CD1c-positive myeloid dendritic cell (primary cell): ENCODE measurements around the gene LMBR1.

Experiments
- DNase-seq: peaks from one replicate; pipeline ENCODE4 v3.0.0-alpha.2; 2016; ENCODE audit errors: extremely low spot score

LMBR1 gene

DNA sequence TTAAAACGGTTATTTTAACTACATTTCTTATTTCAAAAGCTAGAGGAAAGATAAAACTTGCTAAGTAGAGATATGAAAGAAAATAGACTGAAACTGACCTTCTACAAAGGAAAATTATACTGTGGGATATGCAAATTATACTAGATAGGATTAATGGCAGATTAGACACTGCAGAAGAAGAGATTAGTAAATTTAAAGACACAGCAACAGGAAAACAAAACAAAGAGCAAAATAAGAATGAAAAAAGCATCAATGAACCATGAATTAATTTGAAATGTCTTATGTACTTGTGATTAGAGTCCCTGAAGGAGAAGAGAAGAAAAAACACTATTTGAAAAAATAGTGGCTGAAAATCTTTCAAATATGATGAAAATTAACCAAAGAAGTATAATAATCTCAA is 200.1 kb downstream of the LMBR1 start:
- DNase-seq: no peak

DNA sequence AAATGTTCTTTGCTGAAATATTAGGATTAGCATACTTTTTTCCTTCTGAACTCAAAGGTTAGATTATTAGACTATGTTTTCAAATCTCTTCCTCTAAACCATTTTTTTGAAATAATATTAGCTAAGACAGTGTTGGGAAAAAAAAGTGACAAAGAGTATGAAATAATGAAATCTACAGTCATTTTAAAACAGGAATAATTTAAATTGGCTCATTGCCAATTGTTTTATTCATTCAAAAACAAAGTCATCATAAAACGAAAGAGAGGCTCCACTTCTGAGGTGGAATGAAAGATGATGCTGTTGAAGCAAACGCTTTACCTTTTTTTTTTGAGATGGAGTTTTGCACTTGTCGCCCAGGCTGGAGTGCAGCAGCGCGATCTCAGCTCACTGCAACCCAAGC is 201.2 kb downstream of the LMBR1 start:
- no peak for DNase-seq

DNA sequence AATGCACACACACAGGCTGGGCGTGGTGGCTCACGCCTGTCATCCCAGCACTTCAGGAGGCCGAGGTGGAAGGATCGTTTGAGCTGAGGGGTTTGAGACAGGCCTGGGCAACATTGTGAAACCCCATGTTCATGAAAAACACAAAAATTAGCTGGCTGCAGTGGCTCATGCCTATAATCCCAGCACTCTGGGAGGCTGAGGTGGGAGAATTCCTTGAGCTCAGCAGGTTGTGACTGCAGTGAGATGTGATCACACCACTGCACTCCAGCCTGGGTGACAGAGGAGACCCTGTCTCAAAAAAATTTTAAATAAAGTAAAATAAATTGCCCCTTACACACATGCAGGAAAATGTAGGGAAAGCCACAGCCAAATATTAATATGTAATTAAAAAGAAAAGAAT is 208.3 kb downstream of the LMBR1 start:
- no peak for DNase-seq

DNA sequence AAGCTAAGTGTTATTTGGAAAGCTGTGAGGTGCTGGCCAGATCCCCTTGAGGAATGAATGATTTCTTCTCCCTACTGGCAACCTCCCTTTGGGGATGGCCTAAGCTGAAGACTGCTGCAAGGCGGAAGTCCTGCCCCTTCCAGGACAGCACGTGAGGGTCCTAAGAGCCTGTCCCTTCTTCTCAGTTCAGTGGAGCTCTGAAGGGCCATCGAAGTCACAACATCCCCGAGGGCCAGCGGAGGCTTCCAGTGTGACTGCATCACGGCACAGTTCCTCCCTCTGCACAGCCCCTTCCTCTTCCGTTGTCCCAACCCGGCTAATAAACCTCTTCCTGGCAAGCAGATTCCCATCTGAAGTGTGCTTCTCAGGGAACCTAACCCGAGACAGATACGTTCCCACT is 208.7 kb downstream of the LMBR1 start:
- no peak for DNase-seq

DNA sequence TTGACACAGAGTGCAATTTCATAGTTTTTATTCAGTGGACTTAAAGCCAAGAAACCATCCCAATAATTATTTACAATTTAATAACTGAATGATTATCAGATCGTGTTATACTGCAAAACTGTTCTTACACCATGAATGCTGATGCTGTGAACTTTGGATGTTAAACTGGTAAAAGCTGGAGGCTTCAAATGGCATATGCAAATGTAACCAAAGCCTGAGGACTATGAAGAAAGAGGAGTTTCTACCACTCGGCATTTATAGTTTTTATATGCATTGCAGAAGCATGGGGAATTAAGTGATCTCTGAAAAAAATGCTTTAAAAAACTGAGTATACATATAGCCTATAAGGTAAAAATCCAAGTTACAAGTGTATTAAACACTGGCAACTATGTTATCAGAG is 210.1 kb downstream of the LMBR1 start:
- no peak for DNase-seq

DNA sequence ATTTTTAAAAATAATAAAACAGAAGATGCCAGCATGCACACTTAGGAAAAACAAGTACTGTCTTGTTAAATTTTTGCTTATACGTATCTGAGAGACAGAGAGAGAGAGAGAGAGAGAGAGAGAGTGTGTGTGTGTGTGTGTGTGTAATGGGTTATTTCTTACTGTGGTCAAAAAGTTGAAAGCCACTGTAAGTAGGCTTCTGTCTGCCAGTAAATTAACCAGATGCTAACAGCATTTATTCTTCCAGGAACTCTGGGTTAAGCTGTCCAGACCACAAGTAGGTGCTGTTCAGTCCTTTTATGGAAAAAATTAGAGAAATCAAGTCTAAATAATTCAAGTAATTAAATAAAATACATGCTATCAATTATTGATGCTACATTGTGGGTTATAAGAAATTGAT is 212.7 kb downstream of the LMBR1 start:
- no peak for DNase-seq

DNA sequence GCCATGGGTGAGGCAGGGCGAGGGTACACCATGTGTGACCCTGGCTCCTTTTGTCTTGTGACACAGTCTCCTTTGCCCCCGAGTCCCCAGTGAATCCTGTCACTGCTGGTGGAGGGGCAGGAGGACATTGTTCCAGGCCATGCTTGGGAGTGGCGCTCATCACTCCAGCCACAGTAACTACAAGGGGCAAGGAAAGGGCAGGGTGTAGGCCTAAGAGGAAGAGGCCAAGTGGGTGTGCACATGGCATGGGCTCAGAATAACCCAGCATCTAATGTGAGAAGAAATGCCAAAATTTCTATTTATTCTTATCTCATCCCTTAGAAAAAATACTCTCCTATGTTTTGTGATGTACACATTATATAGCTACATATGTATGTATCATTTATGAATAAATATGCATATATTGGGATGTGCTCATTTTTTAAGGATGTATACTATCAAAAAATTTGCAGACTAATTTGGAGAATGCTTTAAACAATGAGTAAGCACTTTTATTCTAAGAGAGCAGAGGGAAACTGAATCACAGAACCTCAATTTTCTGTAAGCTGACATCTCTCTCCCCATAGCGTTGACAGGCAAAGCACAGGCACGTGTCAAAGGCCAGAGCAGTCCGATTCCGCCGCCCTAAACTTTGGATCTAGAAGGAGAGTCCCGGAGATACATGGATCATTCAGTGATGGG is 215.5 kb downstream of the LMBR1 start:
- DNase-seq: no peak

DNA sequence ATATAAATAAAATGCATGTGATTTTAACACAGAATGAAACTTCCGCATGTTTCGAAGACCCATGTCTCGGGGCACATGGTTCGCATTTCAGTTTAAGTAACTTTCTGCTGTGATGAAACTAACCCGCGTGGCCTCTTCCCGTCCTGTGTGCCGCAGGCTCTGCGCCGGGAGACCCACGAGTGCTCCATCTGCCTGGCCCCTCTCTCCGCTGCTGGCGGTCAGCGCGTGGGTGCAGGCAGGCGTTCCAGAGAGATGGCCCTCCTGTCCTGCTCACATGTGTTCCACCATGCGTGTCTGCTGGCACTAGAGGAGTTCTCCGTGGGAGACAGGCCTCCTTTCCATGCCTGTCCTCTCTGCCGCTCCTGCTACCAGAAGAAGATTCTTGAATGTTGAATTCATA is 216.7 kb downstream of the LMBR1 start:
- DNase-seq: no peak

DNA sequence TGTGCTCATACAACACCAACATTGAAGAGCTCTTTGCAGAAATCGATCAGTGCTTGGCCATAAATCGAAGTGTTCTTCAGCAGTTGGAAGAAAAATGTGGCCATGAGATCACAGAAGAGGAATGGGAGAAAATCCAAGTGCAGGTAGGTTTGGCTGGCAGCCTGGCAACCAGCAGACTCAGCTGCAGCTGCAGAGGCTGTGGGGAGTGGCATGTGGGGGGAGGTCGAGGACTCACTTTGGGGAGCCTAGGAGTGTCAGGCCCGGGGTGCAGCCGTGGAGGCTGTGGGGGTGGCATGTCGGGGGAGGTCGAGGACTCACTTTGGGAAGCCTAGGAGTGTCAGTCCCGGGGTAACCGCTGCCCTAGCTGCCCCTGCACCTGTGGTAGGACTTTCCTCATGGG is 217.3 kb downstream of the LMBR1 start:
- DNase-seq: no peak

DNA sequence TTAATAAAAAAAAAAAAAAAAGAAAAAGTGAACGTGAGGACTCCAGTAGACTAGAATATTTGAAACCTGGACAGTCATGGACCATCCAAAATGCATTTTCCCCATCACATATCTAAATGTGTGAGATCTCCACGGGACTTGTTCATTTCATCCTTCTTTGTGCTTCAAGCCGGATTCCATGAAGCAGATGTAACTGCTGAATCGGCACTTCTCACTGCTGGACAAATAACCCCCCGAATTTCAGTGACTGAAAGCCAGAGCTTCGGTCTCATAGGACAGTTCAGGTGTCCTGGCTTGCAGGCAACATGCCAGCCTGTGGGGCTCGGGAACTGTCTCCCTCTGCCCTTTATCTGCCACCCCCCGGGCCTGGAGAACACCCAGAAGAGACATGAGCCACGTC is 219.1 kb downstream of the LMBR1 start:
- DNase-seq: no peak

DNA sequence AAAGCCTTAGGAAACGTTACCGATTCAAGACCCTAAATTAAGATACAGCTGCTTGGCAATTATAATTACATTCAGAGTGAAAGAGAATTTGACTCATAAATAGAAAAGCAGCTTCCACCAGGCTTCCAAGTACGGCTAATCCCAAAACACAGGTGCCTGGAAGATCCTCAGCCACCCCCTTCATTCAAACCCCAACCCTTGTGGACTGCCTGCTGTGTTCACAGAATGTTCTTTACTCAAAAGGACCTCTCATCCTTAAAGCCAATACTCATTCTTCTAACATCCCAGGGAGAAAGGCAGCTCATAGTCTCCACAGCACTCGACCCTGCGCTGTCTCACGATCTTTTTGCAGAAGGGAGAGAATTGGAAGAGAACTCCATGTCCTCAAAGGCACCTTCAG is 219.5 kb downstream of the LMBR1 start:
- DNase-seq: no peak

DNA sequence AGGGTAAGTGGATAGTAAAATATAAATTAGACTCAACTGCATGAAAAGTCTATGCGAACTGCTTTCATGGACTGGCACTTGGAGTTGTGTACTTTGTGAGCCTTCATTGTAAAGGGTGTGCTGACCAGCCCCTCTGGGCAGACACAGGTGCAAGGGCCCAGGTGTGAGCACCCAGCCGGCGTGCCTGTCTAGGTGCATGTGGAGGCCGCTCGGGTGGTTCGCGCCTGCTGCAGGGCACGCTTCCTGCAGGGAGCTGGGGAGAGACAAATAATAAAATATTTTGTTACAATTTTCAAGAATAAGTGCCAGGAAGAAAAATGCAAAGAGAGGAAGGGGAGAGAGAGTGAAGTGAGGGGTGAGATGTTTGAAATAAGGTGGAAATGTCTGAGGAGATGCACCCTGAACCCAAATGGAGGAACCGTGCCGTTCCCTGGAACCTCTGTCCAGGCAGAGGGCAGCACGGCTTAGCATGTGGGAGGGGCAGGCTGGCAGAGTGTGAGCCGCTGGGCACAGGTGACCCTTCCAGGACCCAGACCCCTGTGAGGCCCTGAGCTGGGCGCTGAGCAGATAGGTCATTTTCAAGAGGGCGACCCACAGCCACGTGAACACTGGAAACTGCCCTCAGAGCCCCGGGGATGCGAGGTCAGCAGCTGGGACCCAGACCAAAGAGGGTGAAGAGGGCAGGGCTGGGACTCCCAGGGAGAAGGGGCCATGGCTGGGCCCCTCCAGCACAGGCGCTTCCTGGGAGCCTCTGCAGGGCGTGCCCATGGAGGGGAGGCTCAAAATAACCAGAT is 223.8 kb downstream of the LMBR1 start:
- DNase-seq: no peak

DNA sequence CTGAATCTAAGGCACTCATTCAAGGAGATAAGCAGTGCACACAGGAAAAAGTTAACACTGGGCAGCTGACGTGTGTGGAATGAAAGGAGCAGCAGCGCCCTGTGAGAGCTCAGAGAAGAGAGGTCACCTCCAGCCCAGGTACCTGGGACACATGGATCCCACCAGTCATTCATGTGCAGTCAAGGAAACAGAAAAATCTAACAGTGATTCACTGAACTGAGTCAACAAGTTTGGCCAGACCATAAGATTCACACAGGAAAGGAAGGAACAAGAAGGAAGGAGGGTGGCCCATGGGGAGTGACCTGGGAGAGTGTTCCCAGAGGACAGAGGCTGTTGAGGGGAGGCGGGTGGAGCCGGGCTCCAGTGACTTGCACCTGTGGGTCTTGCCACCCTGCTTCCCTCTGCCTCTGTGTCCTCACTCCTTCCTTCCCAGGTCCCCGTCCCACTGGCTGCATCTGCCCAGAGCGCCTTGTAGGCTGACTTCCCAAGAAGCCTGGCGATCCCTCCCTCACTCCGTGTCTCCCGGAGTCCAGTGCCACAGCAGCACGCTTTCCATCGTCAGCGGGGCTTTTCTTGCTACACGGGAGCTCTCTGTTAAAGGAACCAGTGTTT is 224.7 kb downstream of the LMBR1 start:
- no peak for DNase-seq

DNA sequence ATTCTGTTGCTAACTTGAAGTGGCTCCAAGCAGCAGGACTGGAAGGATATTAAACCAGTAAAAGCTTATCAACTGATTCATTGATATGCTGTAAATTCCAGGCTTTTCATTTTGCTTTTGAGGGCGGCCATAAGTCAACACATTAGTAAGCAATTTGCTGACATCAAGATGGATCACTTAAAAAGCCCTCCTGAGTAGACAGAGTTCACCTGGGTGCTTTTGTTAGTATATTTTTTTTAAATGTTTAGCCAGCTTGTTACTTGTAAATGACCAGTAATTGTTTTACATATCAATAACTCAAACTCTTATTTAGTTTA is 225.9 kb downstream of the LMBR1 start:
- no peak for DNase-seq

DNA sequence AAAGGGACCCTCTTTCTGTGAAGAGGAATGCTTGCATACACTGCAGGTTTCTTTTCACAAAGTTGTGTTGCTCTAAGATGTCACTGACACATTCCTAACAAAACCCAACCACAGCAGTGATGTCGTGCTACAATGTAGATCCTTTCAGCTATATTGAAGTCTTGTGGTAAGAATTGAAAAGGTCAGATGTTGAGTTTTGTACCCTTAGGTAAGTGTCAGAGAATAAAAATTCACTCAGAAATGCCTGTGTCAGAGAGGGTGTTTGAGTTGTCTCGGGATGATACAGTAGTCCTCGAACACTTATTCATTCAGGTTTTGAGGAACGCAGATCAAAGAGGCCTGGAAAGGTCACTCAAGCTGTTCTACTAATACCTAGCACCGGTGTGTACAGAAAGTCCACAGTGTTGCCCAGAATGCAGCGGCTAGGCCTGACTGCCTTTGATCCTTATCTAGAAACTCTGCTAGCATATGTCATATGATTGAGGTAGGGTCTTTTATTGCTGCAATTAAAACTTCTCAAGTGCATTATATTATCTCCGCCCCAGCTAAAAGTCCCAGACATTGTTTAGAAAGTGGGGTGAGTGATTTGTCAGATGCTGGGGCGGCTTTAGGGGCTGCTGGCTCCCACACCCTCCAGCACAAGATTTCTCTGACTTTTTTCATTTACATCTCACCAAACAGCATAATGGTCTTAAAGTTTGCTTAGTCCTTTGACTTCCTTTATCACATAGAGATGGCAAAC is 226.4 kb downstream of the LMBR1 start:
- no peak for DNase-seq

DNA sequence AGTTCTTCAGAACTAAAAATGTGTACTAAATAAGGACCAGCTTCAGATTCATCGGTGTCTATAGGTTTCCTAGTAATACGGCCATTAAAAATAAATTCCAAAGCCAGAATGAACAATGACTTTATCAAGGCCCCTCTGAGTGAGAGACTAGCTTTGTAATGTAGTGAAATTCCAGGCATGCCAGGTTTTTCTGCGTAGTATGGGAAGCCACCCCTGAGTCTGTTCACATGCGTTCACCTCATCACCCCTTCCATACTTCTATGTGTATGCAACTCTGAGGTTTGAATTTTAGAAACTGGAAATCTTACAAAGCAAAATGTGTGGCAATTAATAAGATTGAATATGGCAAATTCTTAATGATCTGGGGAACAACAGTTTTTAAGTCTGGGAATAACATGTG is 227.9 kb downstream of the LMBR1 start:
- DNase-seq: no peak

DNA sequence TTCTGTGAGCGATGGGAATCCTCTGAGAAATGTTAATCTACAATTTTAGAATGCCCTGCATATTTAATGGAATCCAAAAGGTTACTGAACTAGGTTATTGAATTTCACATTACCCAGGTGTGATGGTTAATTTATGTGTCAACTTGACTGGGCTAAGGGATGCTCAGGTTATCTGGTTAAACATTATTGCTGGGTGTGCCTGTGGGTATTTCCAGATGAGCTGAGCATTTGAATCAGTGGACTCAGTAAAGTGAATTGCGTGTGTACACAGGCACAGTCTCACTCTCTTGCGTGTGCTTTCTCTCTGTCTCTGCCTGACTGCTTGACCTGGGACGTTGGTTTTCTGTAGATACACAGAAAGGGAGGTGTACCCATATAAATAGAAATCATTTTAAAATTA is 230.7 kb downstream of the LMBR1 start:
- no peak for DNase-seq

DNA sequence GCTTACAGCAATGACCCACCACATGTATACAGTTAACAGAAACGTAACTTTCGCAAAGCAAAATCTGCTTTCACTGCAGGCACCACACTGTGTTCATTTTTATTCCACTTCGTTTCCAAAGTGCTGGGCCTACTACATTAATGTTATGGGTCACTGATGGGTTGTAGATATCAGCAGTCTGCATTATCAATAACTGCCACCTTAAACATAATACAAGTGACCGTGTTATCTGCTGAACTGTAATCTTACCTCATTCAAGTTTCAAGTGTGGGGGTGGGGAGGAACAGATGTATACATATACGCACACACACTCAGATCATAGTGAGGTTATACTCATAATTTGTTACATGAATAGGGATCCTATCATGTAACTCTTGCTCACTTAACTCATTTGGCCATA is 231.3 kb downstream of the LMBR1 start:
- DNase-seq: no peak

DNA sequence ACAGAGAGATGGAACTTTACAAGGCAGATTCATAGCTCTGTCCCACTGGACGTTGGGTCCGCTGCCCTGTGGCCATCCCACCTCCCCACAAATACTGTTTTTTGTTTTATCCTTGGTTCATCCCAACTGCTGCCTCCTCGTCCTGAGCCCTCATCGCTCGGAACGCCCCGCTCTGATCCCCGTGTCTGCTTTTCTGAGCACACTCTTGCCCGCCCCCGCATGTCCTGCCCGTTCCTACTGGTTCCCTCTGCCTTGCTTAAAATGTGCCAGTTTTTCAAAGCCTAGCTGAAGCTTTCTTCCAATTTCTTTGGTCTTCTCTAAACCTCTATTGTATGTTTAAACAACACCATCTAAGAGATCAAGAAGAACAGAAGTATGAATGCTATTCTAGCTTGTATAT is 233.0 kb downstream of the LMBR1 start:
- no peak for DNase-seq

DNA sequence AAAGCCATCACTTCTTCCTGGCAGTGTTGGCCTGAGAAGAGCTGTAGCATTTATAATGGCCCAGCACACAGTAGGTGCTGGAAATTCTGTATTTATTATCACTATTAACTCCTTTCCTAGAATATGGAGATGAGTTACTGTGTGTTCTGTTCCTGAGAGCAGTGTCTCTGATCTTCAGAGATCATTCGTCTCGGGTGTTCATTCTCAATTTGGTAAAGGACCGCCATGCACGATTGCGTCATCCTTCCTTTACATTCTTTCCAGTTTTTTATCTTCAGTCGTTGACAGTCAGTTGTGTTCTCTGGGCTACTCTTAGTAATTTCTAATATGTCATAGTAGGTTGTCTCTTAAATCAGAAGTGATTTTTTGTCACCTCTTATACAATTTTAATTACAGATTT is 233.8 kb downstream of the LMBR1 start:
- DNase-seq: no peak

DNA sequence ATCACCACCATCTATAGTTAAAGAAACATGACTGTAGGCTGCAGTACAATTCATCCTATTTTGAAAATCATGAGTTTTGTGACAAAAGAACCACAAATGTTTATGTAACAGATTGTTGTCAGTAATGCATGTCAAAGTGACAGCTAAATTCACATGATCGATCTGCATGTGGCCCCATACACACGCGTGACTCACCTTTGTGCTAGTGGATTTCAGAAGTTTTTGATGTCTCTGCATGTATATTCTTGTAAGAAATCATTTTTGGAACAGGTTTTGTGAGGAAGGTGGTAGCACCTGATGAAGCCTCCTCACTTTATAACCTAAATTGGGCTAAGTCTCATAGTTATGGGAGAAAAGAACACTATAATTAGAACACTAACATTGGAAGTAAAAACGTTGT is 235.3 kb downstream of the LMBR1 start:
- no peak for DNase-seq

DNA sequence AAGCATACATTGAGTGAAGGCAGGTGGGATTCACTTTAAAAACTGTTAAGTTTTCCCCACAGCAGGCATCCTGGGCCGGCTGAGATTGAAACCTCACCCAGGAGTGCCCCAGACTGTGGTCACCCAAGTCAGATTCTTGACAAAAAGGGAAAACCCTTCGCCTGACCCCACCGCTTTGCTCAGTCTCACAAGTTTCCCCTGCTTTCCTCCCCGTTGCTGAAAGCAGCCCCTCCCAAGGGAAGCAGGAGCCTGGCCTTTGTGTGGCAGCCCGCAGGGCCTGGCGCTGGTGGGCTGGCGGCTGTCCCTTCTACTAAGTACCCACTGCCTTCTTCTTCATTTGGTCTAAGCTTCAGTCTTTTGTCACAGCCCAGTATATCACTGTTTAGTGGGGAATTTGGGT is 236.4 kb downstream of the LMBR1 start:
- no peak for DNase-seq

DNA sequence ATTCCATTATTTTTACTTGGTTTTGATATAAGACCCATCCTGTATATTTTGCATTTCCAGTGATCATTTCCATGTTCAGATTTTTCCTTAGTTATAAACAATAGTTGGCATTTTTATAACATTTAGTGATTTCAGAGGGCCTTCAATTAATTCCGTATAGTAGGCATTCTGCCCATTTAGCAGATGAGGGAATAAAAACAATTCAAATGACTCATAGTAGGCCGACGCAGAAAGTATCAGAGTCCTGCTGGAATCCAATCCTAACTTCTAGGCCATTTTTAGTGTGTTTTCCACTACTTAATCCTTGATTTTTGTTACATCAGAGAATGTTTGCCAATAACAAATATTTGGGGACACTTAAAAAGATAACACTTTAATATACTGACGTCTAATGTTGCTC is 237.0 kb downstream of the LMBR1 start:
- DNase-seq: no peak
